GM19193 (cell line): Measurements from ENCODE around the gene C11orf21.

Source experiments
- POLR2A ChIP-seq: IDR thresholded peaks from 4 replicates; pipeline ENCODE4 v1.6.1; 2011; ENCODE audit not compliant: insufficient read depth, insufficient read length; ENCODE audit errors: extremely low read depth

The C11orf21 gene

DNA sequence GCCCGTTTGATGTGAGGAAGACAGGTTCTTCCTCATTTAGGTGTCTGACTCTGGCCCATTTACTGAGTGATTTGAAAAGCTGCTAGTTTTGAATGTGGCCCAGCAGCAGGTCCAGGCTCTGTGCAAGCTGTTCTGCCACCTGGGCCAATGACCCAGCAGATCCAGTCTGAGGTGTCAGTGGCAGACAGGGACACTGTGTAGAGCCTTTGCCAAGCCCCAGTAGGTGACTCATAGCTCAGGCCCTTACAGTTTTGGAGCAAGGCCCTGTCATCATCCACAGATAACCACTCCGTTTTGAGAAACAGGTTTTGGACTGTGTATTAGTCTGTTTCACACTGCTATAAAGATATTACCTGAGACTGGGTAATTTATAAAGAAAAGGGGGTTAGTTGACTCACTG lies 24.0 kb upstream of the C11orf21 start:
- no peak for TF ChIP-seq POLR2A

DNA sequence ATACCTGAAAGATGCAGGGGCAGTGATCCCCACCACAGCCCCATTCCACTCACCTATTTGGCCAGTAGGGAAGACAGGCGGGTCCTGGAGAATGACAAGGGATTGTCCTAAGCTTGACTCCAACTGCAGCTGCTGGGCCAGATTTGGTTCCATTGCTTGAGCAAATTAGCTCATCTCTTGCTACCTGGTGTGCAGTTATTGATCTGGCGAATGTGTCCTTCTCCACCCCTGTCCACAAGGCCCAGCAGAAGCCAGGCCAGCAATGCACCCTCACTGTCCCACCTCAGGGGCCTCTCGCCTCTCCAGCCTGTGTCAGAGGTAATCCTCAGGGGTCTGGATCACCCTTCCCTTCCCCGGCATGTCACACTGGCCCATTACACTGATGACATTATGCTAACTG lies 23.4 kb upstream of the C11orf21 start:
- no peak for TF ChIP-seq POLR2A

DNA sequence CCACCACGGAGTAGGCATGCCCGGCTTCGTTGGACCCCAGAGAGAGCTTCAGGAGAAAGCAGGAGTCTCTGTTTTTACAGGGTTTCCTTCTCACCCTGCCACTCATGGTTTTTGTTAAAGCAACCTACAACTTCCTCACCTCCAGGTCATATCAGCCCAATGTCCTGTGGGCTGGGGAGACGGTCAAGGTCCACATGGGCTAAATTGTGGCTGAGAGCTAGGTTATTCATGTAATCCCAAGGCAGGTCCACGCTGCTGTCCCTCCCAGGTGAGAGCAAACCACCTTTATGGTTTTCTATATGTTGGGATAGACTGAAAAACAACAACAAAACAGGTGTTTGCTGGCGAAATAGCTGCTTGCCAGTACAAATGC lies 19.6 kb upstream of the C11orf21 start:
- TF ChIP-seq POLR2A, result no peak

DNA sequence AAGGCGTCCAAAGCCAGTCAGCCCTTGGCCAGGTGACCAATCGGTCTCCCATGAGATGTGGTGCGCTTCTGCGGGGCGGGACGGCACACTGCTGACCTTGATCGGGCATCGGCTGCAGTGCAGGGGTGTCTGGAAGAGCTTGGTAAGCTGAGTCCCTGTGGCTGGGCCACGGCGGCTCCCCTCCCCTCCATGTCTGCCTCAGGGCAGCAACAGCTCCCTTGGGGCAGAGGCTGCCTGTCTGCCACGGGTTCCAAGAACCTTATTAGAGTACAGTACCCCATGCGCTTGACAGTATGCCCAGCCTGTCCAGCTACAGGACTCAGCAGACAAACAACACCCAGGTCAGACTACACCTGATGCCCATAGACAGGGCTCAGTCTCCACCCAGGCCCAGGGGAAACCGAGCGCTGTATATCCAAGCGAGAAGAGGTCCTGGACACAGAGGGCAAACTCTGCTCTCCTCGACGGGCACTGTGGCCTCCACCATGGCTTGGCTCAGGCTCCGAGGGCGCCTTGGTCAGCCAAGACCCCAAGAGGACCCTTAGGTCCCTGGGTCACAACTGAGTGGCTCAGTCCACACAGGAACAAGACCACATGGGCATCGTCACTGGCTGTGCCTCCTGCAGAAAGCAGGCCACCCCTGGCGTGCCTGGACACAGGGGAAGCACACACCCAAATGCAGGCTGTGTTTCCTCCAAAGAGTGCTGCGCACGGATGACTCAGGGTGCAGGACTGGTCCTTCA lies 19.0 kb upstream of the C11orf21 start:
- TF ChIP-seq POLR2A, result no peak

DNA sequence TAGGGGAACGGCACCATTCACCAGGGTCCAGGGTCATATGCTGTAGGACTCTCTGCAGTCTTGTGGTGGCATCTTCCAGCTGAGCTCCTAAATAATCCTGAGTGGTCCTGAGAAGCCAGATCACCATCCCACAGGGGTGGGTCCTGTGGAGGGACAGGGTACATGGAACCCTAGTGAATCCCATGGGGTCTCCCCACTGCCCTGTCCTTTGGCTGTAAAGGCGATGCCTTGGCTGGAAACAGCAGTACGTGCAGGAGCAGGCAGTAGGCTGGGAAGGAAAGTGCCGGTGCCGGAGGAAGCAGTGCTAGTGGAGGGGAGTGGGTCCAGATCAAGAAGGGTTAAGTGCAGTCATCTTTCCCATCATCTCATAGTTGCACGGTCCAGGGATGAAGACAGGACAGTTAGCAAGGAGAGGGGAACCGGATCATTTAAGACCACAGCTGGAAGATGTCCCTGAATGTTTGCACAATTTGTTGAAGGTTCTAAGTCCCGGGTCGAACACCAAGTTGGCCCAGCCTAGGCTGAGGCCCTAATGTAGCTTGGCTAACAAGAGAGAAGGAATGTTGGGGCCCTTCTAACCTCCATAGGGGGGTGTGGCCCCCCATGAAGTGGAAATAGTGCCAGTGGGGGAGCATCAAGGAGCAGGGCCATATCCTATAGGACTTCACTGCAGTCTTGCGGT lies 18.2 kb upstream of the C11orf21 start:
- no peak for TF ChIP-seq POLR2A

DNA sequence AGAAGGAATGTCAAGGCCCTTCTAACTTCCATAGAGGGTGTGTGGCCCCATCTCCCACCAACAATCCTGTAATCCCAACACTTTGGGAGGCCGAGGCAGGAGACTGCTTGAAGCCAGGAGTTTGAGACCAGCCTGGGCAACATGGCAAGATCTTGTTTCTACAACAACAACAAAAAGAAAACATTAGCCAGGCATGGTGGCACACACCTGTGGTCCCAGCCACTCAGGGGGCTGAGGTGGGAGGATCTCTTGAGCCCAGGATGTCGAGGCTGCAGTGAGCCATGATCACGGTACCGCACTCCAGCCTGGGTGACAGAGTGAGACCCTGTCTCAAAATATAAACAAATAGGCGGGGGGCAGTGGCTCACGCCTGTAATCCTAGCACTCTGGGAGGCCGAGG lies 17.0 kb upstream of the C11orf21 start:
- no peak for TF ChIP-seq POLR2A

DNA sequence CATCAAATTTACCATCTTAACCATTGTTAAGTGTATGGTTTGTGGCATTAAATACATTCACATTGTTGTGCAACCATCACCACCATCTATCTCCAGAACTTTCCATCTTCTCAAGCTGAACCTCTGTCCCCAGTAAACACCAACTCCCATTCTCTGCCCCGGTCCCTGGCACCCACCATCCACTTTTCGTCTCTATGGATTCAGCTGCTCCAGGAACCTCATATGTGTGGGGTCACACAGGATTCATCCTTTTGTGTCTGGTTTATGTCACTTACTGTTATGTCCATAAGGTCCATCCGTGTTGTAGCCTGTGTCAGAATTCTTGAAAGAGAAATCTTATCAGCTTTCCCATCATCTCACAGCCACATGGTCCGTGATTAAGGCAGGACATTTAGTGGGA lies 16.4 kb upstream of the C11orf21 start:
- TF ChIP-seq POLR2A, result no peak

DNA sequence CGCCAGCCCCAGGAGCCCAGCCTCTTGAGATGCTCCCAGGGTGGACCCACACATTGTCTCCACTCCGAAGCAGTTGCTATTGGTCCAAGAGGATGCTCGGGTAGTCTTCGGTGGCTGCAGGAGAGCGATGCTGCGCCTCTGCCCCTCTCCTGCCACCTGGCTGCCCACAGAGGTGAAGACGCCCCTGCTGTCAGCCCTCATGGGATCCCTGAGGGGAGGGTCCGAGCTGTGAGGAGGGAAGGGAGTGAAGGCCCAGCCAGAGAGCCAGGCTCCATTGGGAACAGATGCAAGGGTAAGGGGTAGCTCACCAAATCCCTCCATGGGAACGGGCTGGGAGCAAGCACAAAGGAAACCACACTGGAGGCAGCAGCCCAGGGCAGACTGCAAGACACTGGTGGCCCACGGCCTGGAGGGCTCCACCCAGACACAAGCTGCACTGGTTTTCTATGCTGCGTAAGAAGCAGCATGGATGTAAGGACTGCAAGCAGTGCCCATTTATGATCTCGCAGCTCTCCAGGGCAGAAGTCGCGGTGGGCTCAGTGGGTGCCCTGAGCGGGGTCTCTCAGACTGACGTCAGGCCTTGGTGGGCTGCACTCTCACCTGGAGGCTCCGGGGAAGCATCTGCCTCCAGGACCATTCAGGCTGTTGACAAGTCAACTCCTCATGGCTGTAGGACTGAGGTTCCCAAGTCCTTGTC lies 15.8 kb upstream of the C11orf21 start:
- no peak for TF ChIP-seq POLR2A

DNA sequence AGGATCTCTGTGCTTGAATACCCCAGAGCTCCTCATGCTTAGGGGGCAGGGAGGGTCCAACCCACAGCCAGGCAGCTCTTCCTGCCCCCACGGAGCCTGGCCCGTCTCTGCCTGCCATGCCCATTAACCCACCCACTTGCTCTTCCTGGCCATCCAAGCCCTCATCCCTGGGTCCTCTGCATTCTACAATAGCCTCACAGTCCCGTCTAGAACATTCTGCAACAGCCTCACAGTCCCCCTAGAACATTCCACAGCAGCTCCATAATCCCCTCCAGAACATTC lies 15.2 kb upstream of the C11orf21 start:
- no peak for TF ChIP-seq POLR2A

DNA sequence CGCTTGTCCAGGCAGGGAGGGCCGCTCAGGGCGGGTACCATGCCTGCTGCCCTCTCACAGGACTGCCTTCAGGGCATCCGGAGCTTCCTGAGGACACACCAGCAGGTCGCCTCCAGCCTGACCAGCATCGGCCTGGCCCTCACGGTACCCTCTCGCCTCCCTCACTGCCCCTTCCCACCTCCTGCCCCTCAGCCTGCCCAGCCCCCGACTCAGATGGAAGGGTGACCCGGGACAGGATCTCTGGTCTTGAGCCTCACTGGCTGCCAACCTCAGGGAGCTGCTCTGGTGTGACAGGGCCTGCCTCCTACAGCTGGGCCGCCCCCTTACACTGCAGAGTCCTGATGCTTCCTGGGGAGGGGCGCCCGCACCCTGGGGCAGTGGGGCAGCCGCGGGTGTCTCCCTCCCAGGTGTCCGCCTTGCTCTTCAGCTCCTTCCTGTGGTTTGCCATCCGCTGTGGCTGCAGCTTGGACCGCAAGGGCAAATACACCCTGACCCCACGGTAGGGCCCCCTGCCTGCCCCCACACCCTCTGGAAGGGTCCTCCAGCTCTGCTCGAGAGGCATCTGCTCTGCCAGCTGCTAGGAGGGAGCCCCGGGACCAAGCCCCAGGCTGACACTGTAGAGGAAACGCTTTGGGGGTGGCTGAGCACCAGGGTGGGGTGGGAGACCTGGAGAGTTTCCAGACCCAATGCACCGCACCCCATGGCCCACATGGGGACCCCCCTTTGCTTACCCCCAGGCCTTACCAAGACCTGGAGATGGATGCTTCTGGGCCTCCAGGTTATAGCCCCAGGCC lies 14.6 kb upstream of the C11orf21 start:
- TF ChIP-seq POLR2A, result no peak

DNA sequence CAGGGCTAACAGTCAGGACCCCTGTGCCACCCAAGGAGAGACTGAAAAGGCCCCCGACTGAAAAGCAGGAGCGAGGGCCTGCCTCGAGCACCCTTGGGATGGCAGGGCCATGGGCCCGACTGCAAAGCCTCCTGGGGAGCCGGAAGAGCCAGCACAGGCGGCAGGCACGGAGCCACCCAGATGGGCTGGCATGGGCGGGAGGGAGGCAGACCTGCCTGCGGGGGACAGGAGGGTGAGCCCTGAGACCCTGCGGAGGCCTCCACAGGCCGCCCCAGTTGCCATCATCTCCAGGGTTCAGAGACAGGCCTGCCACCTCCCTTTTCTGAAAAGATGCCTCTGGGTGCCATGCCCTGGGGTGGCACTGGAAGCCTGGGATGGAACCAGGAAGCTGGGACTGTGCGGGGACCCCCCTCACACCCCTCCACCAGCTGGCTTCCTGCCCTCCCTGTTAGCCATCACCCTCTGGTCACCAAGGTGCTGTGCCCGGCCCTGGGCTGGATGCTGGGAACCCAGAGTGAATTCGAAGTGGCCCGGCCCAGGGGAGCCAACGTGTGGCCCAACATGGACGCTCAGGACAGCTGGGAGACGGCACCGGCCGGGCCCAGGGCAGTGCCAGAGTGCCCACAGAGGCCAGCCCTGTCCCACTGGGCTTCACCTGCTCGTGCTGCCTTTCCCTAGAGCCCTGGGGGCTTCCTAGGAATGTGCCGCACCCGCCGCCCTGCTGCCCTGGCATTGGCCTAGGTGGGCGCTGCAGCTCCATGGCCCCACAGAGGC lies 13.9 kb upstream of the C11orf21 start:
- no peak for TF ChIP-seq POLR2A

DNA sequence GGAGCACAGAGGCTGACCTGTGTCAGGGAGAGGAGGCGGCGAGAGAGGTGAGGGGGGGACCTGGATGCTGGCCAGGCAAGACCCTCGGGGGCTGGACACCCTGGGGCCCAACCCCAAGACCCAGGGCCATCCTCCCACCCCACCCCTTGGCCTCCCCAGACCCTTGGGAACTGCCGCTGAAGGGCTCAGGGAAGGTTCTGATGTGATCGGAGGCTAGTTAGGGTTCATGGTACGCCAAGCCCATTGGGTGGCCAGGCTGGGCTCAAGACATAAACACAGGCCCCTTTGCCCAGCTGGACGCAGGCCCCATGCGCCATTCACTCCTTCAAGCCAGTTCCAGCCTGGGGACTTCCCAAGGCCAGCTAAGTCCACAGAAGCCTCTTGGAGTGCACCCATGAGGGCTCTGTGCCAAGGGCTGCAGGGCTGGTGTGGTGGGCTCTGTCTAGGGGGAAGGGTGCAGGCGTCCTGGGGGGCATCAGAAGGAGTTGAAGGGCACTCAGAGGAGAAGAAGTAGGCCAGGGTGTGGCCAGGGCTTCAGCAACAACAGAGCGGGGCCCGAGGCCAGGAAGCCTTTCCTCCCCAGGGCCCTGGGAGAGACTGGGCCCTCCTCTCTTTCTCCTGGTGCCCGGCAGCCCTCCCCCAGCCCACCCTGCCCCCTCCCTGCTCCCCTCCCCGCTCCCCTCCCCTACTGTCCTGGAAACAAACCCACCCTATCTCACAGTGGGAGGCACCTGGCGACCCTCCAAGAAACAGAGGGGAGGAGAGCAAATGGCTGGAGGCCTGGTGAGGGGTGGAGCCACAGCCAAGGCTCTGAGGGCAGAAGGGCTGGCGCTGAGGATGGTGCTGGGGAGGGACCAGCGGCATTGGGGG lies 13.0 kb upstream of the C11orf21 start:
- no peak for TF ChIP-seq POLR2A

DNA sequence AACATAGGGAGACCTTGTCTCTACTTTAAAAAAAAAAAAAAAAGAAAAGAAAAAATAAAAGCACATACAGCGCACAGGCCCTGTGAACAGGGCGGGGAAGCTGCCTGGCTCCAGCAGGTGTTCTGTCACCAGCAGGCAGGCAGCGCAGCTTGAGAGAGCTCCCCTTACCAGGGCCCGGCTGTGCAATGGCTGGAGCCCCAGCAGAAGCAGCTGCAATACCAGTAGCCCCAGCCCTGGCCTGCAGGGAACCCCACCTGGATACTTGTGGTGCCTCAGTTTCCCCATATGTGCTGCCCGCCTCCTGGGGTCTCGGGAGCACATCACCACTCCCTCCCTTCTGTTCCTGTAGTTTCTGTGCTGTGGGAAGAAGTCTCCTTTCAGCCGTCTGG lies 12.4 kb upstream of the C11orf21 start:
- TF ChIP-seq POLR2A, result no peak
